Kasumi-1 (cell line): ENCODE data around the gene GPR137.
"Not testable (repeated sequence)": the region's sequence is repeated elsewhere in the genome, so short reads cannot be mapped to it uniquely, and the experiment has no call there.

Experiments used
- DNase-seq, 2 experiments: peaks; one replicate each; lab custom pipeline; 2025; lab: John Stamatoyannopoulos, UW

The GPR137 gene

GRCh38 chr11:64303109-64304031 lies 17.7 kb downstream of the GPR137 start:
- no peak for DNase-seq

GRCh38 chr11:64304032-64304315 lies 18.3 kb downstream of the GPR137 start:
- no peak for DNase-seq

GRCh38 chr11:64304316-64305072 lies 18.8 kb downstream of the GPR137 start:
- DNase-seq: peak; percentile 92 to 97

GRCh38 chr11:64305075-64305690 lies 19.5 kb downstream of the GPR137 start, which contains the start of gene ESRRA:
ESRRA (plus strand) TSS chr11:64305524; CDS start chr11:64307180, 1,656 bp downstream.
- DNase-seq: peak; percentile 99

GRCh38 chr11:64305691-64306562 lies 20.3 kb downstream of the GPR137 start:
- DNase-seq: peak; percentile 63 to 80

- no peak for DNase-seq
Measured at GRCh38 chr11:64306563-64306875, 20.9 kb downstream of the GPR137 start.

GRCh38 chr11:64306876-64307622 lies 21.4 kb downstream of the GPR137 start:
- no peak for DNase-seq

- not testable (repeated sequence) for DNase-seq
Measured at GRCh38 chr11:64307795-64308194, 22.1 kb downstream of the GPR137 start.

GRCh38 chr11:64312947-64313346 lies 27.3 kb downstream of the GPR137 start:
- no peak for DNase-seq

GRCh38 chr11:64313491-64314145 lies 28.0 kb downstream of the GPR137 start:
- DNase-seq: no peak

- DNase-seq: no peak
Measured at GRCh38 chr11:64314146-64314804, 28.6 kb downstream of the GPR137 start.

- no peak for DNase-seq
Measured at GRCh38 chr11:64314805-64315561, 29.3 kb downstream of the GPR137 start.

GRCh38 chr11:64315667-64316526 lies 30.2 kb downstream of the GPR137 start:
- DNase-seq: not testable (repeated sequence)

GRCh38 chr11:64316672-64317324 lies 31.1 kb downstream of the GPR137 start:
- no peak for DNase-seq

GRCh38 chr11:64317325-64317960 lies 31.8 kb downstream of the GPR137 start, which contains the start of gene TRMT112:
TRMT112 (minus strand) TSS chr11:64317559; CDS start chr11:64317526, 33 bp downstream.
- DNase-seq: peak; percentile 96 to 97

- peak; percentile 90 to 95 for DNase-seq
Measured at GRCh38 chr11:64317961-64318765, 32.5 kb downstream of the GPR137 start, which contains the start of gene PRDX5. PRDX5 (plus strand) TSS chr11:64318121; CDS start chr11:64318216, 95 bp downstream.
